Mesenchymal stem cell (in vitro differentiated cells and primary cell): ENCODE data around the gene CDA.

Source experiments
- DNase-seq: peaks from one replicate; pipeline ENCODE4 v3.0.0-alpha.2; 2013
- H2AFZ ChIP-seq: one replicate; pipeline ENCODE4 v1.6.1; 2013; ENCODE audit warnings: low read depth, mild to moderate bottlenecking, control low read depth, inconsistent platforms, low read length, moderate library complexity
- H2AK5ac ChIP-seq: 2 replicates; pipeline ENCODE4 v1.6.1; 2013; ENCODE audit warnings: low read length, moderate library complexity, mild to moderate bottlenecking, inconsistent platforms; ENCODE audit not compliant: severe bottlenecking
- H2BK120ac ChIP-seq: one replicate; pipeline ENCODE4 v1.6.1; 2013; ENCODE audit warnings: low read depth, mild to moderate bottlenecking, inconsistent platforms, low read length, moderate library complexity
- H2BK12ac ChIP-seq, 2 experiments: one replicate each; pipeline ENCODE4 v1.6.1; 2013; ENCODE audit warnings: inconsistent platforms in 2 of 2, low read length in 2 of 2, mild to moderate bottlenecking in 2 of 2, moderate library complexity in 2 of 2, control low read depth in 1 of 2
- H2BK15ac ChIP-seq: one replicate; pipeline ENCODE4 v1.6.1; 2013; ENCODE audit warnings: mild to moderate bottlenecking, low read depth, inconsistent platforms; ENCODE audit not compliant: poor library complexity, severe bottlenecking
- H2BK5ac ChIP-seq: 2 replicates; pipeline ENCODE4 v1.6.1; 2013; ENCODE audit warnings: low read depth, mild to moderate bottlenecking, low read length, control low read depth, inconsistent platforms; ENCODE audit not compliant: poor library complexity, severe bottlenecking
- H3K14ac ChIP-seq, 2 experiments: one replicate each; pipeline ENCODE4 v1.6.1; 2013; ENCODE audit warnings: inconsistent platforms in 2 of 2, low read length in 2 of 2, control low read depth in 1 of 2, mild to moderate bottlenecking in 1 of 2, moderate library complexity in 1 of 2
- H3K18ac ChIP-seq, 2 experiments: one replicate each; pipeline ENCODE4 v1.6.1; 2013; ENCODE audit warnings: inconsistent platforms in 2 of 2, low read length in 2 of 2, control low read depth in 1 of 2, low read depth in 1 of 2, mild to moderate bottlenecking in 1 of 2
- H3K23ac ChIP-seq, 2 experiments: one replicate each; pipeline ENCODE4 v1.6.1; 2013; ENCODE audit warnings: inconsistent platforms in 2 of 2, low read length in 2 of 2, mild to moderate bottlenecking in 2 of 2, moderate library complexity in 2 of 2, control low read depth in 1 of 2
- H3K27ac ChIP-seq: 2 replicates; pipeline ENCODE4 v1.5.1; 2013; ENCODE audit warnings: mild to moderate bottlenecking, moderate library complexity, low read length, control low read depth, inconsistent platforms; ENCODE audit not compliant: poor library complexity, severe bottlenecking
- H3K27me3 ChIP-seq, 2 experiments: 2 replicates each; pipeline versions ENCODE4 v1.6.1 to v1.7.0; 2013; ENCODE audit warnings: low read length in 2 of 2, mild to moderate bottlenecking in 2 of 2, moderate library complexity in 2 of 2, control low read depth in 1 of 2, inconsistent platforms in 1 of 2; ENCODE audit not compliant: control insufficient read depth in 1 of 2, insufficient read depth in 1 of 2
- H3K36me3 ChIP-seq, 2 experiments: 2 replicates each; pipeline versions ENCODE4 v1.6.1 to v1.7.0; 2013; ENCODE audit warnings: low read length in 2 of 2, control low read depth in 1 of 2, inconsistent platforms in 1 of 2, low read depth in 1 of 2, mild to moderate bottlenecking in 1 of 2; ENCODE audit not compliant: insufficient read depth in 2 of 2, control insufficient read depth in 1 of 2
- H3K4ac ChIP-seq, 2 experiments: one replicate each; pipeline ENCODE4 v1.6.1; 2013; ENCODE audit warnings: inconsistent platforms in 2 of 2, low read length in 2 of 2, mild to moderate bottlenecking in 2 of 2, moderate library complexity in 2 of 2, control low read depth in 1 of 2, low read depth in 1 of 2
- H3K4me1 ChIP-seq: 2 replicates; pipeline ENCODE4 v1.6.1; 2013; ENCODE audit warnings: low read depth, low read length, control low read depth; ENCODE audit not compliant: control insufficient read depth, insufficient read depth
- H3K4me2 ChIP-seq: 2 replicates; pipeline ENCODE4 v1.6.1; 2013; ENCODE audit warnings: low read length, mild to moderate bottlenecking, inconsistent platforms; ENCODE audit not compliant: poor library complexity, severe bottlenecking
- H3K4me3 ChIP-seq, 2 experiments: 2 replicates each; pipeline versions ENCODE4 v1.5.1 to v1.7.0; 2013; ENCODE audit warnings: low read length in 2 of 2, mild to moderate bottlenecking in 2 of 2, control low read depth in 1 of 2, low read depth in 1 of 2; ENCODE audit not compliant: insufficient read depth in 1 of 2
- H3K79me1 ChIP-seq: replicated peaks from 2 replicates; pipeline ENCODE4 v1.6.1; 2013; ENCODE audit warnings: mild to moderate bottlenecking, control low read depth, low read length, inconsistent platforms; ENCODE audit not compliant: poor library complexity, severe bottlenecking
- H3K9ac ChIP-seq: 2 replicates; pipeline ENCODE4 v1.7.0; 2013; ENCODE audit warnings: mild to moderate bottlenecking, low read length, moderate library complexity
- H3K9me3 ChIP-seq: 2 replicates; pipeline ENCODE4 v1.7.0; 2013; ENCODE audit warnings: mild to moderate bottlenecking, low read length; ENCODE audit not compliant: control insufficient read depth
- H4K8ac ChIP-seq: one replicate; pipeline ENCODE4 v1.6.1; 2013; ENCODE audit warnings: inconsistent platforms, mild to moderate bottlenecking, low read length, moderate library complexity
- H4K91ac ChIP-seq: one replicate; pipeline ENCODE4 v1.6.1; 2013; ENCODE audit warnings: mild to moderate bottlenecking, low read length, inconsistent platforms
- WGBS: methylation state at CpG from one replicate; pipeline ENCODE4 v1.1.7; 2013; ENCODE audit warnings: mixed read lengths; 5-methylcytosine and 5-hydroxymethylcytosine counted together

CDA gene

DNA sequence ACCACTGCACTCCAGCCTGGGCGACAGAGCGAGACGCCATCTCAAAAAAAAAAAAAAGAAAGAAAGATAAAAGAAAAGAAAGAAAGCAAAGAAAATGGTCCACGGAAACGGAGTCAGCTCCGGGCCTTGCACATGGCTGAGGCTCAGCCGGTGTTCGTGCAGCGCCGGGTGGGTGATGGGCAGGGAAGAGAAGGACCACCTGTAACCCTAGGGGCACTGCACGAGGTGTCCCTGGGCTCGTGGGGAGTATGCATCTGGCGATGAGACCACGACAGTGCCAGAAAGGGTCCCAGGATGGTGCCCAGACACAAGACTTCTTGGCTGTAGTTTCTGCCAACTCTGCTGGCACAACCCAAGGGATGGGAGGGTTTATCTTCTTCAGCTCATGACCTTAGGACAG lies 5.8 kb downstream of the CDA start:
- no peak overlapping the region for H3K4ac ChIP-seq
- H2BK120ac ChIP-seq: no peak overlapping the region
- H2AFZ ChIP-seq: no peak overlapping the region
- H3K27ac ChIP-seq: no peak overlapping the region
- H2AK5ac ChIP-seq: no peak overlapping the region
- no peak overlapping the region for H4K8ac ChIP-seq
- H3K4me2 ChIP-seq: no peak overlapping the region
- no peak overlapping the region for H2BK12ac ChIP-seq
- H3K79me1 ChIP-seq: no peaks in the 10 kb centered on the region
- H3K4me1 ChIP-seq: peaks cover 4% of the 10 kb centered on the region
- H3K4me3 ChIP-seq: no peak overlapping the region
- no peak overlapping the region for H3K18ac ChIP-seq
- H3K14ac ChIP-seq: no peak overlapping the region
- H3K27me3 ChIP-seq: no peaks in the 10 kb centered on the region
- no peak overlapping the region for H3K23ac ChIP-seq
- H3K9me3 ChIP-seq: no peaks in the 10 kb centered on the region
- H2BK5ac ChIP-seq: no peak overlapping the region
- WGBS: 93% methylated on average over 14 of the region's 14 CpGs
- no peak for DNase-seq
- H3K9ac ChIP-seq: no peak overlapping the region
- H3K36me3 ChIP-seq: no peaks in the 10 kb centered on the region
- no peak overlapping the region for H2BK15ac ChIP-seq
- H4K91ac ChIP-seq: no peak overlapping the region

DNA sequence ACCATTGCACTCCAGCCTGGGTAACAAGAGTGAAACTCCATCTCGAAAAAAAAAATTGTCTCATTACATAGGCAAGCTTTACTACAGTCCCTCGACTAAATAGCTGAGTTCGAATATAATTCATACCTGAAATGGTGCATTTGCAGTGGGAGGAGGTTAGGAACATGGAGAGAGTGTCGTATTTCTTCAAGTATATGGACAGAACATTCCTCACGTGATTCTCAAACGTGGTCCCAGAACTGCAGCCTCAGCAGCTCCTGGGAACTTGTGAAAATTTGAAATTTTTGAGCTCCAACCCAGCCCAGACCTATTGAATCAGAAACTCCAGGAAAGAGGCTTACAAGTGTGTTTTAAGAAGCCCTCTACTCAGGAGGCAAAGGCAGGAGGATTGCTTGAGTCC lies 7.2 kb downstream of the CDA start:
- Histone ChIP-seq H3K36me3 (no peaks in the 10 kb centered on the region), H3K27me3 (no peaks in the 10 kb centered on the region), H4K8ac (no peak overlapping the region), H2BK120ac (no peak overlapping the region), H3K18ac (no peak overlapping the region), H3K79me1 (no peaks in the 10 kb centered on the region), H3K4me1 (no peaks in the 10 kb centered on the region), H3K4ac (no peak overlapping the region), H4K91ac (no peak overlapping the region), H2AK5ac (no peak overlapping the region), H2AFZ (no peak overlapping the region), H3K9me3 (no peaks in the 10 kb centered on the region), H2BK15ac (no peak overlapping the region), H3K9ac (no peak overlapping the region), H3K27ac (no peak overlapping the region), H2BK12ac (no peak overlapping the region), H3K4me2 (no peak overlapping the region), H3K23ac (no peak overlapping the region), H3K4me3 (no peak overlapping the region), H2BK5ac (no peak overlapping the region), H3K14ac (no peak overlapping the region)
- WGBS: 72% methylated on average over 5 of the region's 6 CpGs
- DNase-seq: no peak

DNA sequence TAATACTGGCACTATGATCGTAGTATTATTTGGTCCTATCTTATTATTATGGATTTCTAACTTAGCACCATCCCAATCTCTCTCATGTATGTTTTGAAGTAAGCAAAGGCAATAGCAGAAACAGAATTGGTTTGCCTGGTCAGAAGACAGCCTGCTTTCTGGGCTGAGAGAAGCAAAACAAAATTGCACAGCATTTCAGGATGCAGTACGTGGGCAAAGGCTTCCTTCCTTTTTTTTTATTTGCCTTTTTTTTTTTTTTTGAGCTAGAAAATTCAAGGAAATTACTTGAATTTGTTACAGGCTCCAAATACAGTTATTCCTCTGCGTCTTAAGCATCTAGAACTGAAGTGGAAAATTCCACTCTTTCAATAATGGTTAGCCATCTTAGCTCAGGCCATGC lies 8.8 kb downstream of the CDA start:
- no peak for DNase-seq

DNA sequence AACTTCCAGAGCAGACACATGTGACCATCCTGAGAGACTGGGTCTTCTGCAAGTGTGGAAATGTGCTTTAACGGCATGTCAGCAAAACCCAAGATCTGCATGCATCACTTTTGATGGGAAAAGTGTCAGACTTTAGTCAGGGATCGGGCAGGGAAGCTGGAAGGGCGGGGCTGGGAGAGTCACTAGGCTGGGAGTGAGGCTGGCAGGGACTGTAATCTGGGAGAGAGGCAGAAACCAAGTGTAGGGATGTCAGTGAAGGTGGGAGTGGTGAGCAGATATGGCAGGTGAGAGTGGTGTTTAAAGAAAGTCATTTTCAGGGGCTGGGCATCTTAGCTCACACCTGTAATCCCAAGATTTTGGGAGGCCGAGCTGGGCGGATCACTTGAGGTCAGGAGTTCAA lies 11.3 kb downstream of the CDA start:
- Histone ChIP-seq H3K36me3 (no peaks in the 10 kb centered on the region), H3K27ac (no peak overlapping the region), H3K18ac (no peak overlapping the region), H3K4ac (no peak overlapping the region), H3K23ac (no peak overlapping the region), H3K4me2 (no peak overlapping the region), H2AK5ac (no peak overlapping the region), H3K9ac (peak overlapping the region; percentile 11), H3K14ac (no peak overlapping the region), H3K79me1 (no peaks in the 10 kb centered on the region), H2BK12ac (no peak overlapping the region), H2AFZ (no peak overlapping the region), H3K27me3 (no peaks in the 10 kb centered on the region), H3K9me3 (no peaks in the 10 kb centered on the region), H3K4me1 (peaks cover 8% of the 10 kb centered on the region), H4K8ac (no peak overlapping the region), H2BK120ac (no peak overlapping the region), H2BK15ac (no peak overlapping the region), H4K91ac (no peak overlapping the region), H3K4me3 (no peak overlapping the region), H2BK5ac (peak overlapping the region; percentile 39)
- DNase-seq: no peak
- 90% methylated on average over 3 of the region's 5 CpGs for WGBS

More for the DNA sequence above, 8.8 kb downstream of the CDA start:
- Histone ChIP-seq H3K79me1 (no peaks in the 10 kb centered on the region), H3K27me3 (no peaks in the 10 kb centered on the region), H2BK5ac (no peak overlapping the region), H2BK12ac (no peak overlapping the region), H3K4ac (no peak overlapping the region), H3K4me2 (no peak overlapping the region), H3K9ac (no peak overlapping the region), H4K91ac (no peak overlapping the region), H3K4me1 (peaks cover 2% of the 10 kb centered on the region), H3K18ac (no peak overlapping the region), H3K27ac (no peak overlapping the region), H2BK120ac (no peak overlapping the region), H3K23ac (no peak overlapping the region), H4K8ac (no peak overlapping the region), H2AK5ac (no peak overlapping the region), H3K14ac (no peak overlapping the region), H3K4me3 (no peak overlapping the region), H2AFZ (no peak overlapping the region), H2BK15ac (no peak overlapping the region), H3K36me3 (no peaks in the 10 kb centered on the region), H3K9me3 (no peaks in the 10 kb centered on the region)
- 92% methylated on average over 2 of the region's 3 CpGs for WGBS
